GDM1 (cell line): Measurements from ENCODE around the gene BAIAP2.

ENCODE experiments used
- DNase-seq: peaks from one replicate; lab custom pipeline; 2025; lab: John Stamatoyannopoulos, UW

Gene BAIAP2

GRCh38 chr17:81052199-81052997, 17.4 kb downstream of the BAIAP2 start:
- DNase-seq: no peak

- no peak for DNase-seq
These were observed 18.4 kb downstream of the BAIAP2 start for GRCh38 chr17:81053041-81053970.

GRCh38 chr17:81054308-81054707, 19.4 kb downstream of the BAIAP2 start:
- DNase-seq: no peak

- no peak for DNase-seq
These were observed 20.0 kb downstream of the BAIAP2 start for GRCh38 chr17:81054881-81055370.

GRCh38 chr17:81056312-81056711, 21.4 kb downstream of the BAIAP2 start:
- no peak for DNase-seq

- no peak for DNase-seq
These were observed 22.3 kb downstream of the BAIAP2 start for GRCh38 chr17:81057079-81057730.

GRCh38 chr17:81057777-81058176, 22.8 kb downstream of the BAIAP2 start:
- DNase-seq: no peak

GRCh38 chr17:81058263-81058871, 23.4 kb downstream of the BAIAP2 start:
- DNase-seq: no peak

GRCh38 chr17:81059026-81059425, 24.1 kb downstream of the BAIAP2 start:
- no peak for DNase-seq

GRCh38 chr17:81060416-81060815, 25.5 kb downstream of the BAIAP2 start:
- no peak for DNase-seq

- DNase-seq: no peak
These were observed 26.2 kb downstream of the BAIAP2 start for GRCh38 chr17:81061027-81061735.

- DNase-seq: no peak
These were observed 27.2 kb downstream of the BAIAP2 start for GRCh38 chr17:81062014-81062780.

GRCh38 chr17:81063106-81064093, 28.4 kb downstream of the BAIAP2 start:
- no peak for DNase-seq

- DNase-seq: no peak
These were observed 29.9 kb downstream of the BAIAP2 start for GRCh38 chr17:81064678-81065475.

- no peak for DNase-seq
These were observed 30.5 kb downstream of the BAIAP2 start for GRCh38 chr17:81065500-81065899.

GRCh38 chr17:81066072-81066471, 31.1 kb downstream of the BAIAP2 start:
- no peak for DNase-seq

GRCh38 chr17:81066771-81067315, 31.9 kb downstream of the BAIAP2 start:
- DNase-seq: no peak

- DNase-seq: no peak
These were observed 32.5 kb downstream of the BAIAP2 start for GRCh38 chr17:81067391-81067811.
